ENCODE results near the gene GREB1L.
"Not testable (repeated sequence)": the region's sequence is repeated elsewhere in the genome, so short reads cannot be mapped to it uniquely, and the experiment has no call there.

GREB1L gene

GRCh38 chr18:21205695-21206094 is 36.3 kb upstream of the GREB1L start:
- H3K4me3 ChIP-seq (ENCODE audit: low read depth, low read length), result no peak overlapping the region
- no peak for DNase-seq (ENCODE audit: low read depth)
- no peak for TF ChIP-seq CTCF (IDR thresholded peaks at IDR 0.05; ENCODE audit: insufficient read depth, low read depth, low read length, missing control alignments)

DNA sequence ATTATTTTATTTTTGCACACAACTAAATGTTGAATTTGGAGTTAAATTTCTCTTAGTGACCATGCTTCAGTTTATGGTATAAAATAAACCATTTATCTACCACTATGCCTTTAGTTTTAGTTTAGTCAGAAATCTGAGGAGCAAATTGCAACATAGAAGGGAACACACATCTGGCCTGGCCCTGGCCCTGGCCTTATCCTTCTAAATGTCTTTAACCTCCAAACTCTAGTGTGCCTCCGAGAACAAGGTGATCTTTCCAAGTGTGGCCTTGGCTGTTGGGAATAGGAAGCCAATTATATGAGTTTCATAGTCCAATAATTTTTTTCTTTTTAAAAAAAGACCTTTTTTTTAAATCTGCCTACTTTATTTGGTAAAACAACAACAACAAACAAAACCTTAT is 31.8 kb upstream of the GREB1L start:
- no peak for DNase-seq (ENCODE audit: low read depth)
- no peak overlapping the region for H3K4me3 ChIP-seq (ENCODE audit: low read depth, low read length)
- no peak for TF ChIP-seq CTCF (IDR thresholded peaks at IDR 0.05; ENCODE audit: insufficient read depth, low read depth, low read length, missing control alignments)

DNA sequence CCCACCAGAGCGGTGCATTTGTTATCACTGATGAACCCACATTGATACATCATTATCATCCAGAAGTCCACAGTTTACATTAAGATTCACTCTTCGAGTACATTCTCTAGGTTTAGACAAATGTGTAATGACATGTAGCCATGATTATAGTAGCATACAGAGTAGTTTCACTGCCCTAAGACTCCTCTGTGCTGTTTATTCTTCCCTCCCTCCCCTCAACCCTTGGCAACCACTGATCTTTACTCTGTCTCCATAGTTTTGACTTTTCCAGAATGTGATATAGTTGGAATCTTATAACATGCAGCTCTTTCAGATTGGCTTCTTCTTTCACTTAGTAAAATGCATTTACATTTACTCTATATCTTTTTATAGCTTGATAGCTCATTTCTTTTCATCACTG is 31.2 kb upstream of the GREB1L start:
- no peak for TF ChIP-seq CTCF (IDR thresholded peaks at IDR 0.05; ENCODE audit: insufficient read depth, low read depth, low read length, missing control alignments)
- no peak for DNase-seq (ENCODE audit: low read depth)
- H3K4me3 ChIP-seq (ENCODE audit: low read depth, low read length), result no peak overlapping the region

DNA sequence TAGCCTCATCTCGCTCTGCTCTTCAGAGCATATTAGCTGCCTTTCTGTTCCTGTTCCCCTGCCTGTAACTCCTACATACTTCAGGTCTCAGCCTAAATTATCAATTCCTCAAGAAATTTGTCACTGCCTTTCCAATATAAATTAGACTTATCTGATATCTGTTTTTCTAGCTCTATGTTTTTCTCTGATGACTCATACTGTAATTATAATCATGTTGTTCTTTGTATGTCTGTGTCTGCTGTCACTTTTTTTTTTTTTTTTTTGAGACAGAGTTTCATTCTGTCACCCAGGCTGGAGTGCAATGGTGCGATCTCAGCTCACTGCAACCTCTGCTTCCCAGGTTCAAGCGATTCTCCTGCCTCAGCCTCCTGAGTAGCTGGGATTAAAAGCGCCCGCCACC is 27.6 kb upstream of the GREB1L start:
- DNase-seq (ENCODE audit: low read depth); H3K4me3 ChIP-seq (ENCODE audit: low read depth, low read length): not testable (repeated sequence)

DNA sequence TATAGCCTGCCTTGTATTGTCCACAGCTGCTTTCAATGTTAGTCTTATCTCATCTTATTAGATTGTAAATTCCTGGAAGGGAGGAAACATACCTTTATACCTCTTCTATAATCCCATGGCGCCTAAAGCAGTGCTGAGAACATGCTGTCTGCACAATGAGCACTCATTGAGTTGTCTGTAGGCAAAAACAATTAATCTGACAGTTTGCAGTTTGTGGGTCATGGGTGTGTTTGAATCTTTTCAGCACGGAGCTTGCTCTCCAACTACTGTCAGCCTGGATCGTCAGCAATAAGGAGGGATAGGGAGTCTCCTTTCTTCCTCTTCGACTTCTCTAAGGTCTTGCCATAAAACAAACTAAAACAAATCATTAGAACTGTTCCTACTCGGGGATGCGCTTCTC is 26.5 kb upstream of the GREB1L start:
- TF ChIP-seq CTCF (IDR thresholded peaks at IDR 0.05; ENCODE audit: insufficient read depth, low read depth, low read length, missing control alignments), result no peak
- no peak for DNase-seq (ENCODE audit: low read depth)
- no peak overlapping the region for H3K4me3 ChIP-seq (ENCODE audit: low read depth, low read length)

DNA sequence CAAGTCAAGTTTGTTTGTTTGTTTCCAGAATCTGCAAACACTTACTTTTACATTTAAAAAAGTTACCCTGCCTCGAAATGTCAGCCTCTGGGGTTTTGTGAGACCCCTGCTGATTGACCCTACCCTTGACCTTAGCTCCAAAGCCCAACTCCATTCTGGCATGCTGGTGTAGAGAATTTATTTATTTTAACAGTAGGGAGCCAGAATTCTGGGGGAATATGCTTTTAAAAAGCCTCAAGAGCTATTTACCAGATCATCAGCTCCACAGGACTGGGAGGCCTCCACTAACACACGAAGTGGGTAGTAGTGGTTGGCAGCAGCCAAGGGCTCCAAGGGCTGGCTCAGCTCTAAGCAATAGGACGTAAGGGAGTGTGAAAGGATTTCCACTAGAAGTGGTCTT is 23.2 kb upstream of the GREB1L start:
- H3K4me3 ChIP-seq (ENCODE audit: low read depth, low read length), result no peak overlapping the region
- no peak for TF ChIP-seq CTCF (IDR thresholded peaks at IDR 0.05; ENCODE audit: insufficient read depth, low read depth, low read length, missing control alignments)
- no peak for DNase-seq (ENCODE audit: low read depth)

DNA sequence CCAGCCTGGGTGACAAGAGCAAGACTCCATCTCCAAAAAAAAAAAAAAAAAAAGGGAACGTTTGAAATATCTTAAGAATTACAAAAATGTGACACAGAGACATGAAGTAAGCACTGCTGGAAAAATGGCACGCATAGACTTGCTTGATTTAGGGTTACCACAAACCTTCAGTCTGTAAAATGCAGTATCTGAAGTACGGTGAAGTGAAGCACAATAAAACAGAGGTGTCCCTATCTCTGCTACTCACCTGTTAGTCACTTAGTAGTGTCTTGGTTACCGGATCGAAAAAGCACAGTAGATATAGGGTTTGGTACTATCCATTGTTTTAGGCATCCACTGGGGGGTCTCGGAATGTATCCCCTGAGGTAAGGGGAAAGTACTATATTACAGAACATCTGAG is 11.6 kb upstream of the GREB1L start:
- TF ChIP-seq CTCF (IDR thresholded peaks at IDR 0.05; ENCODE audit: insufficient read depth, low read depth, low read length, missing control alignments), result no peak
- H3K4me3 ChIP-seq (ENCODE audit: low read depth, low read length), result no peak overlapping the region
- DNase-seq (ENCODE audit: low read depth), result no peak
